KMS-11 (cell line): ENCODE measurements around the gene GLTPD2.

Source experiments
- H2AFZ ChIP-seq: fragments of 200-600 bp; sonication (generic); 2 replicates; pipeline ENCODE4 v1.6.1; 2016; ENCODE audit warnings: antibody characterized with exemption, mixed run types, low read depth
- H3K27ac ChIP-seq: fragments of 200-600 bp; sonication (generic); 2 replicates; pipeline ENCODE4 v1.6.1; 2016; ENCODE audit warnings: mild to moderate bottlenecking, mixed run types
- H3K27me3 ChIP-seq: fragments of 200-600 bp; sonication (generic); 2 replicates; pipeline ENCODE4 v1.6.1; 2017; ENCODE audit warnings: mild to moderate bottlenecking, low read depth, mixed run types, moderate library complexity; ENCODE audit not compliant: insufficient read depth
- H3K36me3 ChIP-seq: fragments of 200-600 bp; sonication (generic); 2 replicates; pipeline ENCODE4 v1.6.1; 2017; ENCODE audit warnings: mild to moderate bottlenecking, mixed run types; ENCODE audit not compliant: insufficient read depth
- H3K4me1 ChIP-seq: fragments of 200-600 bp; sonication (generic); 2 replicates; pipeline ENCODE4 v1.6.1; 2016; ENCODE audit warnings: mild to moderate bottlenecking, low read depth, mixed run types; ENCODE audit not compliant: poor library complexity, severe bottlenecking
- H3K4me2 ChIP-seq: fragments of 200-600 bp; sonication (generic); 2 replicates; pipeline ENCODE4 v1.7.0; 2016; ENCODE audit warnings: mild to moderate bottlenecking, mixed run types
- H3K4me3 ChIP-seq: fragments of 200-600 bp; sonication (generic); IDR thresholded peaks from 2 replicates; pipeline ENCODE4 v1.6.1; 2017; ENCODE audit warnings: low read depth, low read length, mixed read lengths; ENCODE audit not compliant: insufficient read depth
- H3K79me2 ChIP-seq: fragments of 200-600 bp; sonication (generic); 2 replicates; pipeline ENCODE4 v1.6.1; 2016; ENCODE audit warnings: low read depth, mixed run types; ENCODE audit not compliant: insufficient read depth
- H3K9ac ChIP-seq: fragments of 200-600 bp; sonication (generic); 2 replicates; pipeline ENCODE4 v1.6.1; 2016; ENCODE audit warnings: mild to moderate bottlenecking, mixed run types
- H4K20me1 ChIP-seq: fragments of 200-600 bp; sonication (generic); 2 replicates; pipeline ENCODE4 v1.6.1; 2016; ENCODE audit warnings: mild to moderate bottlenecking, mixed run types; ENCODE audit not compliant: insufficient read depth
- CTCF ChIP-seq: fragments of 200-600 bp; sonication (generic); conservative IDR thresholded peaks from 2 replicates; pipeline ENCODE4 v1.6.1; 2017; ENCODE audit warnings: low read depth, mild to moderate bottlenecking, antibody characterized with exemption, low read length, moderate library complexity, mixed read lengths

Gene GLTPD2

GRCh38 chr17:4836221-4836620, 47.5 kb downstream of the GLTPD2 start:
- Histone ChIP-seq H3K79me2 (no peaks in the 10 kb centered on the region), H3K36me3 (no peaks in the 10 kb centered on the region), H2AFZ (no peak overlapping the region), H4K20me1 (no peaks in the 10 kb centered on the region), H3K4me3 (no peak overlapping the region), H3K27me3 (no peaks in the 10 kb centered on the region), H3K4me1 (peaks cover 7% of the 10 kb centered on the region), H3K9ac (no peak overlapping the region), H3K4me2 (no peak overlapping the region), H3K27ac (no peak overlapping the region)
- no peak for TF ChIP-seq CTCF

- no peaks in the 10 kb centered on the region for H4K20me1 ChIP-seq
- no peak for TF ChIP-seq CTCF
Observed at GRCh38 chr17:4837471-4838308, 48.9 kb downstream of the GLTPD2 start.

GRCh38 chr17:4838309-4838785, 49.6 kb downstream of the GLTPD2 start:
- TF ChIP-seq CTCF = no peak
- Histone ChIP-seq H3K27ac (no peak overlapping the region), H3K27me3 (no peaks in the 10 kb centered on the region), H3K9ac (no peak overlapping the region), H3K4me2 (no peak overlapping the region), H3K4me3 (no peak overlapping the region), H3K79me2 (no peaks in the 10 kb centered on the region), H3K4me1 (peaks cover 7% of the 10 kb centered on the region), H3K36me3 (no peaks in the 10 kb centered on the region), H4K20me1 (no peaks in the 10 kb centered on the region), H2AFZ (no peak overlapping the region)

More at GRCh38 chr17:4837471-4838308, 48.9 kb downstream of the GLTPD2 start:
- no peak overlapping the region for H3K4me2 ChIP-seq
- no peaks in the 10 kb centered on the region for H3K79me2 ChIP-seq
- H3K4me1 ChIP-seq = peaks cover 7% of the 10 kb centered on the region
- no peaks in the 10 kb centered on the region for H3K36me3 ChIP-seq
- no peak overlapping the region for H2AFZ ChIP-seq
- no peak overlapping the region for H3K27ac ChIP-seq
- H3K9ac ChIP-seq = no peak overlapping the region
- no peaks in the 10 kb centered on the region for H3K27me3 ChIP-seq
- no peak overlapping the region for H3K4me3 ChIP-seq

GRCh38 chr17:4839221-4839620, 50.5 kb downstream of the GLTPD2 start:
- no peak overlapping the region for H2AFZ ChIP-seq
- no peak overlapping the region for H3K27ac ChIP-seq
- H3K4me3 ChIP-seq = no peak overlapping the region
- no peaks in the 10 kb centered on the region for H4K20me1 ChIP-seq
- no peaks in the 10 kb centered on the region for H3K79me2 ChIP-seq
- H3K36me3 ChIP-seq = no peaks in the 10 kb centered on the region
- H3K27me3 ChIP-seq = no peaks in the 10 kb centered on the region
- H3K9ac ChIP-seq = no peak overlapping the region
- peaks cover 7% of the 10 kb centered on the region for H3K4me1 ChIP-seq
- no peak overlapping the region for H3K4me2 ChIP-seq
- no peak for TF ChIP-seq CTCF
